ENCODE data around the gene TSC22D1.

TSC22D1 gene

DNA sequence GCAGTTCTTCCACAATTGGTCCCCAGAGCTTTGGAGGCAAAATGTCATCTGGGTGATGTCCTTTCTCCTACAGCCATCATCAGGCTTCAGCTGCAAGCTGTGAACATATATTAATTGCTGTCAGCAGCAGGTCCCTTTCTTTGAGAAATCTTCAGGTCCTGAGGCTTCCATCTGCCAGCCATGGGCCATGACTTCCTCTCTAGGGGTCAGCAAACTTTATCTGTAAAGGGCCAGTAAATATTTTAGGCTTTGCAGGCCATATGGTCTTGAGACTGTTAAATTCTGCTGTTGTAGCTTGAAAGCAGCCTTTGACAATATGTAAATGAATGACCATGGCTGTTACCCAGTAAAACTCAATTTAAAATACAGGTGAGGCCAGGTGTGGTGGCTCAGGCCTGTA, 175.4 kb downstream of the TSC22D1 start:
- no peak for FAIRE-seq

DNA sequence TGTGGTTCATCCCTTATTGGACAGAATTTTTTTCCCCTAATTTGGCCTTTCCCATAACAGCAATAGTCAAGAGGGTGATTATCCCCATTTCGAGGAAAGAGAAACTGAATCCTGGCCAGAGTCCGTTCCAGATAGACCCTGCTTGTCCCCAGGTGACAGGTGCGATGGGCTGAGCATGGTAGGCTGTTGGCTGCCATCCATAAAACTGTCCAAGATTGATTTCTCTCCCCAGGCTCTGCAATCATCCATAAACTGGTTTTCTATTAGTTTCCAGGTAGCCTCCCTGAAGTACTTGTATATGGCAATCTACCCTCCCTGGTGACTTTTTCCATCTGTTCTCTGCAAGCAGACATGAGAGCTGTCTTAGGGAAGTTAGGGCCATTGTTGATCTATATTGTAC, 177.1 kb downstream of the TSC22D1 start:
- FAIRE-seq: no peak

- no peak for FAIRE-seq
These were observed 177.5 kb downstream of the TSC22D1 start for GRCh38 chr13:44398606-44399005.

DNA sequence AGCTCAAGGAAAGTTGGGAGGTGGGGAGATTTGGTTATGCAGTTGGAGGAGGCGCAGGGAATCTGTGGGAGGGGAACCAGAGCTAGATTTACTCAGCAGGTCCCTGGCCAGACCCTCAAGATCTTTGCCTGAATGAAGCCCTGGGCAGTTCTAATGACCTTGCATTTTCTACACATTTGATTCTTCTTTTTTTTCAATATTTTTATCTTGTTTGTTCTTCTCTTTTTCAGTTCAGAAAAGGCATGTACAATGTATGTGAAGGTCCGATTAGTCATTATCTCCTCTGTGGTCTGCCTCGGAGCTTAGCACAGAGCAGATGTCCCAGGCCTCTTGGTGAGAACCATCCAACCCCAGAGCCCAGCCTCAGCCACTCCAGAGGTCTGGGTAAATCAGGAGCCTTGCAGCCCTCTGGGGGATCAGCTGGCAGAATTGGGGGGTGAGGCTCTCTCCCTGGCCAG, 178.3 kb downstream of the TSC22D1 start:
- no peak for FAIRE-seq

DNA sequence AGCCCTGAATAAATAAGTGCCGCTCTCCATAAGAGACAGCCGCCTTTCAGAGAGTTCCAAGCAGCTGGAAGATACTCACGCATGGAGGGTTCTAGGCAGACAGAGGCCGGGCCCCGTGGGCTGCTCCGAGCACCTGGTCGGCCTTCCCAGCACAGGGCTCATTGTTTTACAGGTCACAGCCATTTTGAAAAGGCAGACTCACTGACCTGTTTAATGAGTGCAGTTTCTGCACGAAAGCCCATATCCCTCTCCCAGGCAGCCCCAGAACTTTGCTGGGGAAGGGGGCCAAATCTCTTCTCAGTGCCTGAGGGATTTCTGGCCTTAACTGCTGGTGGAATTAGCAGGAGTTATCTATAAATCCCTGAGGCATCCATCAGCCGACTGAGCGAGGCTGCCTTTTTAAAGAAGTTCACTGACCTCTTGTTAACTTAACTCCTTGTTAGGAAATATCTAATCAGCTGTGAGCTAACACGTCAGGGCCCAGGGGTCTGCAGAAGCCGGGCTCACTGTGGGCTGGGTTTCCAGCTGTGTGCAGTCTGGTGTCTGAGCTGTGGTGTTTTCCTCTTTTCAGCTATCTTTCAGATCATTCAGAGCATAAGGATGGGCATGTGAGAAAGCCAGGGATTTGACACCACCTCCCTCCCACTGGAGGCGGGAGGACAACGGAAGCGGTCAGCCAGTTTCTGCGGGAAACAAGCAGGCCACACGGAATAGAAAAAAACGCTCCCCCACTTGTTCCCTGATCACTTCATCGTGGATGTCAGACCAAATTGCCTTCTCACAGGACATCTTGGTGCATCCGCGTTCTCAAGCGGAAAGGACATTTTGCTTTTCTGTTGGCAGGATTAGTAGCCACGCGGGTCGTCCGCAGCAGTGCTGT, 179.2 kb downstream of the TSC22D1 start:
- no peak for FAIRE-seq

- no peak for FAIRE-seq
These were observed 180.0 kb downstream of the TSC22D1 start for GRCh38 chr13:44395976-44396694.

- FAIRE-seq: no peak
These were observed 181.5 kb downstream of the TSC22D1 start for GRCh38 chr13:44394658-44395057.

- no peak for FAIRE-seq
These were observed 182.7 kb downstream of the TSC22D1 start for GRCh38 chr13:44393391-44393790.

GRCh38 chr13:44389876-44390275, 186.3 kb downstream of the TSC22D1 start:
- no peak for FAIRE-seq

- FAIRE-seq: no peak
These were observed 187.0 kb downstream of the TSC22D1 start for GRCh38 chr13:44389060-44389666.

- no peak for FAIRE-seq
These were observed 187.6 kb downstream of the TSC22D1 start for GRCh38 chr13:44388427-44389059.

GRCh38 chr13:44386913-44387556, 189.1 kb downstream of the TSC22D1 start:
- FAIRE-seq: no peak

DNA sequence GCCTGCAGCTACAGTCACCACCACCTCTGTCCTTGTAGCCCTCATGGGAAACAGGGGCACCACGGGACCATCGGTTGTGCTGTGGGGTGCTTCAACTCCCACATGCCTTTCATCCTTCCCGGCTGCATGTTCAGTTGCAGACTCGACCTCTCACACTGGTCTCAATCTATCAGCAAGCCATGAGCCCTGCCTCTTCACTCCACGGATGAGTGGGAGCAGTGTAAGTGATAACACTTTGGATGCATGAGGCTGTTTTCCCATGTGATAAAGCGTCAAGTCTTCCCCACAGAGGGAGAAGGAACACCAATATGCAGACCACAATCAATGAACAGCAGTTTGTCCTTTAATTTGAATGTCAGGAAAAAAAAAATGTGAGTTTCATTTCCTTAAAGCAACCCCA, 190.3 kb downstream of the TSC22D1 start:
- no peak for FAIRE-seq

GRCh38 chr13:44385401-44385800, 190.7 kb downstream of the TSC22D1 start:
- FAIRE-seq: no peak

- no peak for FAIRE-seq
These were observed 191.4 kb downstream of the TSC22D1 start for GRCh38 chr13:44384778-44385177.

DNA sequence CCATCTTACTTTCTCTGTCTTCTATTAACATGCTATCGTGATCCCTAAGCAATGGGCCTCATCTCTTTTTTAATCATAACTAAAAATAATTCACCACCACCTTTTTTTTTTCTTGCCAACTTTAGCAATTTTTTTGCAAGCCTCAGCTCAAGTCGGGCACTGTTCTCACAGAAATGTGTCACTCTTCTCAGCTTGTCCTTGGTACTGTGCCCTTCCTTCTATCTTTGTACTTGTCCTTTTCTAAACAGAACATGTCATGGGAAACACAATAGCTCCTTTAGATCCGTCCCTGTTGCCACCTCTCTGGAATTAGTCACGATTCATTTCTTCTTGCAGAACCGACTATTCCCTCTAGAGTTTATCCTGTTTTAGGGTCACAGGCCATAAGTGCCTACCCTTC, 192.2 kb downstream of the TSC22D1 start:
- FAIRE-seq: no peak

DNA sequence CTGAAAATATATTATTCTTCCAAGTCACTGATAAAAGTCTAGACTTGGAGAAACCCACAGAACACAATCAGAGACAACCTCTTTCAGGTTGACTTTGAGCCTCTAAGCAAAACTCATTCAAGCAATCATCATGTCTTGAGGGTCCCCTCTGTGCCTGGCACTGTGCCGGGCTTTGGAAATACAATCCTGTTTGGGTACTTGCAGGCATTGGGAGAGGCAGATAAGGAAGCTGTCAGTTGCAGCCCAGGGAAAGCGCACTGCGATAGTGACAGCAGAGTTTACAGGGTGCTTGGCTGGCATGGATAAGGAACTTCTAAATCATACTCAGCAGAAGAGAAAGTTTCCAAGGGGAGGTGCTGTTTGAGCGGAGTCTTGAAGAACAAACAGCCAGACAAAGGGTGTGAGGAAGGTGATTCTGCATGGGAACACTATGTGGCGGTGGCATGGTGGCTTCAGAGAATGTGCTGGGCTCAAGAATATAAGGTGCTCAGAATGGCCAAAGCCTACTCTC, 193.4 kb downstream of the TSC22D1 start:
- FAIRE-seq: no peak

Measured in A204.1 (cell line).